SK-N-MC (cell line): ENCODE measurements around the gene CT83.

Experiments used
- DNase-seq: peaks from one replicate; pipeline ENCODE4 v3.0.0-alpha.2; 2011; ENCODE audit warnings: low read depth, low spot score
- H3K27ac ChIP-seq: fragments of 200-600 bp; sonication (generic); 2 replicates; pipeline ENCODE4 v1.5.1; 2016; ENCODE audit warnings: mixed run types
- H3K36me3 ChIP-seq: fragments of 200-600 bp; sonication (generic); 2 replicates; pipeline ENCODE4 v1.6.1; 2017; ENCODE audit warnings: antibody characterized with exemption, low read length, mixed read lengths; ENCODE audit not compliant: insufficient read depth
- H3K4me3 ChIP-seq: fragments of 200-600 bp; sonication (generic); 2 replicates; pipeline ENCODE4 v1.5.1; 2016
- H3K9ac ChIP-seq: fragments of 200-600 bp; sonication (generic); 2 replicates; pipeline ENCODE4 v1.8.0; 2017; ENCODE audit warnings: mixed run types, mixed read lengths; ENCODE audit not compliant: insufficient read length
- H3K9me3 ChIP-seq: fragments of 200-600 bp; sonication (generic); 2 replicates; pipeline ENCODE4 v1.6.1; 2017; ENCODE audit warnings: low read depth, mild to moderate bottlenecking, antibody characterized with exemption, low read length, moderate library complexity, mixed read lengths
- EZH2 ChIP-seq: fragments of 200-600 bp; sonication (generic); IDR thresholded peaks from one replicate; pipeline ENCODE4 v1.6.1; 2017; ENCODE audit warnings: antibody characterized with exemption
- FOXP2 ChIP-seq: optimal IDR thresholded peaks from 2 replicates; pipeline ENCODE3; 2011; ENCODE audit warnings: mild to moderate bottlenecking, moderate library complexity; ENCODE audit not compliant: insufficient read depth; ENCODE audit errors: extremely low read length, control extremely low read depth
- POLR2AphosphoS5 ChIP-seq: IDR thresholded peaks from 2 replicates; pipeline ENCODE4 v1.6.1; 2012; ENCODE audit warnings: mild to moderate bottlenecking, low read depth, low read length, borderline replicate concordance

The CT83 gene

GRCh38 chrX:116417968-116418367 lies 44.8 kb downstream of the CT83 start:
- Histone ChIP-seq H3K9me3 (no peaks in the 10 kb centered on the region), H3K36me3 (no peaks in the 10 kb centered on the region), H3K9ac (no peak overlapping the region), H3K27ac (no peak overlapping the region), H3K4me3 (no peak overlapping the region)
- TF ChIP-seq FOXP2 = no peak
- DNase-seq = no peak

- no peaks in the 10 kb centered on the region for H3K9me3 ChIP-seq
Observed at GRCh38 chrX:116417214-116417613, 45.6 kb downstream of the CT83 start.

GRCh38 chrX:116413273-116413672 lies 49.5 kb downstream of the CT83 start:
- no peak overlapping the region for H3K27ac ChIP-seq
- TF ChIP-seq FOXP2 (no peak), EZH2 (no peak)
- no peak overlapping the region for H3K4me3 ChIP-seq
- H3K9ac ChIP-seq = no peak overlapping the region
- no peak for DNase-seq
- H3K36me3 ChIP-seq = no peaks in the 10 kb centered on the region
- no peaks in the 10 kb centered on the region for H3K9me3 ChIP-seq

More at GRCh38 chrX:116417214-116417613, 45.6 kb downstream of the CT83 start:
- no peak for TF ChIP-seq EZH2
- no peak for TF ChIP-seq POLR2AphosphoS5
- no peak for TF ChIP-seq FOXP2
- Histone ChIP-seq H3K4me3 (no peak overlapping the region), H3K36me3 (no peaks in the 10 kb centered on the region), H3K27ac (no peak overlapping the region), H3K9ac (no peak overlapping the region)
- DNase-seq = no peak
